ENCODE data around the gene PYGB.
"Not testable (repeated sequence)": the region's sequence is repeated elsewhere in the genome, so short reads cannot be mapped to it uniquely, and the experiment has no call there.

The PYGB gene

DNA sequence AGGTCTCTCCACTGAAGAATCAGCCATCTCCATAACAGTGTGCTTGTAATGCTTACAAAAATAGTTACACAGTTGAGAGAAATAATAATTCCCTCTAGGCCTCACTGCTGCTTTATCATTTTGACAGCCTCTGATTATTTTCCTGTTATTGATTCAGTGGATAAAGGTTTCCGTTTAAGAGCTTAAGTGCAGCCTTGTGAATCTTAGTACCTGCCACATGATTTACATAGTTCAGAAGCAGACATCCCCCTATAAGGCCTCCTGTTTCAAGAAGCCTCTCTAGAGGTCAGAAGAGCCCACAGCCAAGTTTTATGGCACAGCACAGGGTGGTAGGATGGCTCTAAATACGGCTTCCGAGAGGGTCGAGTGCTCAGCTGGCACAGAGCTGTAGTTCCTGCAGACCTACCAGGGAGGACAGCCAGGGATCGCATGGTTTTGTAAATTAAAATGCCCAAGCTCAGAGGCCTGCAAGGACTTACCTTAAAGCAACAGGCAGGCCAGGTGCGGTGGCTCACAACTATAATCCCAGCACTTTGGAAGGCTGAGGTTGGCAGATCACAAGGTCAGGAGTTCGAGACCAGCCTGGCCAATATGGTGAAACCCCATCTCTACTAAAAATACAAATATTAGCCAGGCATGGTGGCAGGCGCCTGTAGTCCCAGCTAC lies 17.6 kb upstream of the PYGB start:
- no peak for DNase-seq (ENCODE audit: low read depth)

DNA sequence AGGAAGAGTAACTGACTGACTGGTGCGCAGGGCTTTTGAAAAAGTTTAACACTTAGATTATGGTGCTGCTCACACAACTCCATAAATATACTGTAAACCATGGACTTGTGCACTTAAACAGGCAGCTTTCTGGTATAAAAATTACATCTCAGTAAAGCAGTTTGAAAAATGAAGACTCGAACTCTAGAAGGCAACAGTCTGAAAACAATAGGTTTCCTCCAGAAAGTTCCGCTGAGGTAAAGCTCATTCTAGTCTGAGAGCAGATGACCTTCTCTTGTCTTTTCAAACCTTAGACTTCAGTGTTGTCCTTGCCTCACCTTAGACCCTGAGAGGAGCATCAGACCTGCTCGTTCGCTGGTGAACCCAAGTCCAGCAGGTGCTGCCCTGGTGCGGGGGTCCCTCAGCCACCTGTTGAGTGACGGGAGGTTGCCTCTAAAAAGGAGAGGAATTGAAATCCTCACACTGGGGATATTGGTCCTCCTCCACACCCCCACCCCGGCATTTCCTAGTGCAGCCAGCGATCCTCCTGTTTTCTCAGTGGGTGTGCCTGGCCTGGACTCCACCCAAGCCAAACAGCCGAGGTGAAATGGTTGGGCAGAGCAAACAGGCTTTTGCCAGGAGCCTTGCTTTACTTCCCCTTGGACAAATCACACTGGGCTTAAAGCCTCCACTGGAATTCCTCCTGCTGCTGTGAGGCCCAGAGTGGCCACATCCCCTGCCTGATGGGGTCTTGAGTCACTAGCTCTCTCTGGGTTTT lies 14.7 kb upstream of the PYGB start:
- DNase-seq (ENCODE audit: low read depth), result peak; percentile 76

DNA sequence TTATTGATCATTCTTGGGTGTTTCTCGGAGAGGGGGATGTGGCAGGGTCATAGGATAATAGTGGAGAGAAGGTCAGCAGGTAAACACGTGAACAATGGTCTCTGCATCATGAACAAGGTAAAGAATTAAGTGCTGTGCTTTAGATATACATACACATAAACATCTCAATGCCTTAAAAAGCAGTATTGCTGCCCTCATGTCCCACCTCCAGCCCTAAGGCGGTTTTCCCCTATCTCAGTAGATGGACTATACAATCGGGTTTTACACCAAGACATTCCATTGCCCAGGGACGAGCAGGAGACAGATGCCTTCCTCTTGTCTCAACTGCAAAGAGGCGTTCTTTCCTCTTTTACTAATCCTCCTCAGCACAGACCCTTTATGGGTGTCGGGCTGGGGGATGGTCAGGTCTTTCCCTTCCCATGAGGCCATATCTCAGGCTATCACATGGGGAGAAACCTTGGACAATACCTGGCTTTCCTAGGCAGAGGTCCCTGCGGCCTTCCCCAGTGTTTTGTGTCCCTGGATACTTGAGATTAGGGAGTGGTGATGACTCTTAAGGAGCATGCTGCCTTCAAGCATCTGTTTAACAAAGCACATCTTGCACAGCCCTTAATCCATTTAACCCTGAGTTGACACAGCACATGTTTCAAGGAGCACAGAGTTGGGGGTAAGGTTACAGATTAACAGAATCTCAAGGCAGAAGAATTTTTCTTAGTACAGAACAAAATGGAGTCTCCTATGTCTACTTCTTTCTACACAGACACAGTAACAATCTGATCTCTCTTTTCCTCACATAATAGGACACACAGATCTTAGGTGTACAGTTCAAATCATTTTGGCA lies 13.7 kb upstream of the PYGB start:
- DNase-seq (ENCODE audit: low read depth), result not testable (repeated sequence)

DNA sequence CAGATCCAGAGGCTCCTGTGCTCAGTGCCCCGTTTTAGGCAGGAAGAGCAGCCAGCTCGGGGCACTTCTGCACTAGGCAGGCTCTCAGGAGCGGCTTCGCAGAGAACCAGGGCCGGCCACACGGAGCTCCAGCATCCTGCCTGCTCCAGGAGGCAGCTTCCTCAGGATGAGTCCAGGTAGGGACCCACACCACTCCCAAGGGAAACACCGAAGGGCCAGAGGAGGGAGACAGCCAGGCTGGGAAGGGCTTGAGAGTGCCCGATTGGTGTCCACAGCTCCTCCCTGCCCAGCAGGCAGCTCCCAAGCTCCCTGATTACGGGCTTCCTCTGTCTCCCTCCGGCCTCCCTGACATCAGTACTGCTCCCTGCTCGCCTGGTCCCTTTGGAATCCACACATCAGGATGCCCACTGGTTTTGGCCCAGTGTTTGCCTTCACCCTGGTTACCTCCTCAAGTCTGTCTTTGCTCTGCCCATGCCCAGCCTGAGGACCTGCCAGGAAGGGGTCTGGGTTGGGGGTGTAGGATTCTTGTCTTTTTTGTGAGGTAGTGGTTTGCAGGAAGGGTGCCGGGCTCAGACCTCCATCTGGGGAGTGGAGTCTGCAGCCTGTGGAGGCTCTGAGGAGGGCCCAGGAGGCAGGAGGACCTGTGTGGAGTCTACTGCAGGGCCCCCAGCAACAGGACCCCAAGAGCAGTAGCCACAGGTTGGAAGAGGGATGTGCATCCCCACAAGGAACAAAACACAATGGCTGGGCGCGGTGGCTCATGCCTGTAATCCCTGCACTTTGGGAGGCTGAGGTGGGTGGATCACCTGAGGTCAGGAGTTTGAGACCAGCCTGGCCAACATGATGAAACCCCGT lies 11.2 kb upstream of the PYGB start:
- DNase-seq (ENCODE audit: low read depth), result no peak

DNA sequence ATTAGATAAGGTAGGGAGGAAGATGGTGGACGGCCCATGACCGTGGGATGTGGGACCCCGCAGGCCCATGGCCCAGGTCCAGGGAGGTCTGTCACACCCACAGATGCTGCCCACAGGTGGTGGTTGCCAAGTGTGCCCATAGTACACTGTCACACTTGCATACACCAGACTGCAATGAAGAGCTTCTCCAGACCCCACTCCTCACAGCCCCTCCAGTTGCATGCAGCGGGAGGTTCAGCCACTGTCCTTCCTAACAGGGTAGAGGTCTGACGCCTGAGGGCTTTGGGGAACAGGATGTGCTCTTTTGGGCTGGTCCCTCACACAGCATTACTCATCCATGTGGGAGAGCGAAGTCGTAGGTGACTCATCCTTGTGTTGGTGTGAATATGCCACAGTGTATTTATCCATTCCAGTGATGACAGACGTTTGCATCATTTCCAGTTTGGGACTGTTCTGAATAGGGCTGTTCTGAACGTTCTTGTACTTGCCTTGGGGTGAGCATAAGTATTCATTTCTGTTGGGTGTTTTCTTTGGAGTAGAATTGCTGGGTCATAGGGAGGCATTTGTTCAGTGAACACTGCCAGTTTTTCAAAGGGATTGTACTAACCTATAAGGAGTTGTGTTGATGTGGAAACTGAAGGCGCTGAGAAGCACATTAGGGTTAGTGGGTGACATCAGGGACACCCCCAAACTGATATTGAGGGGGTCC lies 10.1 kb upstream of the PYGB start:
- peak; percentile 100 for DNase-seq (ENCODE audit: low read depth)

DNA sequence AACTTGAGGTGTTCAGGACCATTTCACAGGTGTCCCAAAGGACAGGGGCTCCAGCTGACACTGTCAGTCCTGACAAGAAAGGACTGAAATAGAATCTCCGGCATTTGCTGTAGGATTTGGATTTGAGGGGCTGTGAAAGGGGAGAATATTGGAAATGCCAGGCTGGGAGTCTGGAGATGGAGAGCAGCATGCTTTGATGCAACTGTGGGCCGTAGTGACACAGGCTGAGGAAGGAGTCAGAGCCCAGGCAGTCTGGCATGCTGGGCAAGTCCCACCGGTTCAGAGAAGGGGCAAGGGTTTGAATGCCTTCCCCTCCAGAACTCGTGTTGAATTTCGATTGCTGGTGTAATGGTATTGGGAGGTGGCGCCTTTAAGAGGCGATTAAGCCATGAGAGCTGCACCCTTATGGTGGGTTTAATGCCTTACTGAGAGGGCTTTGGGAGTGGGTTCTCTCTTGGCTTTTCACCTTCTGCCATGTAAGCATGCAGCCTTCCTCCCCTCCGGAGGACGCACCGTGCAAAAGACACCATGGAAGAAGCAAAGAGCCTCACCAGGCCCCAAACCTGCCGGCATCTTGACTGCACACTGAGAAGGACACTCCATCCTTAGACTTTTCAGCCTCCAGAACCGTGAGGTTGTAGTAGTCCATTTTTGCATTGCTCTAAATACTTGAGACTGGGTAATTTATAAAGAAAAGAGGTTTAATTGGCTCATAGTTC lies 9.4 kb upstream of the PYGB start:
- no peak for DNase-seq (ENCODE audit: low read depth)

DNA sequence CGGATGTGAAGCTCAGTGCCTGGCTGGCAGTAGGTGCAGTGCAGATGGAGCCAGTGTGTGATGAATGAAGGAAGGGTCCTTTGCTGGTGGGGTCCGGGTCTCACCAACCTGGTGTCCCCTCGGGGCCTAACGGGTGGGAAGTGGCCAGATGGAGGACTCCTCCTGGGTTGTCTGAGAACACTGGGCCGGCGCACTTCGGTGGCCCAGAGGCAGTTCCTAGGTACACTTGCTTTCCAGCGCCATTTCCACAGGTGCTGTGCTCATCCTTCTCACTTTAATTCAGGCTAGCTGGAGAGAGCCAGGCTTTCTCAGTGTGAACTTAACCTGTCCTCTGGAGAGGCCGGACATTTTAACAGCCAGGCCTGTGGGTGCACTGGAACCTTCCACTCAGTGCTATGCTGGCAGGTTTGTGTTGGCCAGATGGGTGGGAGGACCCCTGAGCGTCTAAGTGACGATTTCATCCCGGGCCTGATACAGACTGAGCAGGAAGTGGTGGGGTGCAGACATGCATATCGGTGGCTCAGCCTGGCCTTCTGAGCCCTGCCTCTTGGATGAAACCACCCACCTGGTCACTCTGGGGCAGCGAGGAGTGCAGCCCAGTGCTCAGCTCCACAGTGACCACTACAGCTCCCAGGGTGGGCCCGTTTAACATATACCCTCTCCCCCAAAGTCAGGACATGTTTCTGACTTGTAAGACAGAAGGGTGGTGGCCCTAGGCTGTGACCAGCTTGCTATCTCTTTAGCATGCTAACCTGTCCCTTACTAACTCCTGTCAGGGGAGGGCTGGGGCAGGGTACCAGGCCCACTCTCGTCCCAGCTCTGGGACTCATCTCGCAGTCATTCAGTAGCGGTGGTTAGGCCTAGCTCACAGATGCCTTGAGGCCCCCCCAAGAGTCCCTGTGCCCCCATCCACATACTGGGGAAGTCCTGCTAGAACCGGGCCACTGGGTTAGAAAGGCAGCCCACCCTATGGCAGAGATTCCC lies 8.2 kb upstream of the PYGB start:
- no peak for DNase-seq (ENCODE audit: low read depth)

DNA sequence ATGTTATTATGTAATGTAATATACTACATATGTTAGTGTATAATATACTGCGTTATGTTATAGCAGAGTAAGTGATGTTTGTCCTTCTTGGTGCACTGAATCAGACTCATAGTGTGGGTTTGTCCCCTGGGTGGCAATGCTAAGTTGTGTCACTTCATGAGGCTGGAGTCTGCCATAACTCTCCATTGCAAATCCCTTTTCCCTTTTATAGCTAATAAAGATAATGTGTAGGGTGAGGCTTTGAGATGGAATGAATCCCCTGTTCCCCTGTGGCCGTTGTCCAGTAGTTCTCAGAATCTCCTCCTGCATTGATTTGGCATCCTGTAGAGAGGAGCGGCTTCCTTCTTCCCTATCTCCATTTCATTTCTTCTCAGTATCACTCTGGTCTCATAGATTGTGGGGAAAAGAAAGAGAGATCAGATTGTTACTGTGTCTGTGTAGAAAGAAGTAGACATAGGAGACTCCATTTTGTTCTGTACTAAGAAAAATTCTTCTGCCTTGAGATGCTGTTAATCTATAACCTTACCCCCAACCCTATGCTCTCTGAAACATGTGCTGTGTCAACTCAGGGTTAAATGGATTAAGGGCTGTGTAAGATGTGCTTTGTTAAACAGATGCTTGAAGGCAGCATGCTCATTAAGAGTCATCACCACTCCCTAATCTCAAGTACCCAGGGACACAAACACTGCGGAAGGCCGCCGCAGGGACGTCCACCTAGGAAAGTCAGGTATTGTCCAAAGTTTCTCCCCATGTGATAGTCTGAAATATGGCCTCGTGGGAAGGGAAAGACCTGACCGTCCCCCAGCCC lies 6.8 kb upstream of the PYGB start:
- not testable (repeated sequence) for DNase-seq (ENCODE audit: low read depth)

DNA sequence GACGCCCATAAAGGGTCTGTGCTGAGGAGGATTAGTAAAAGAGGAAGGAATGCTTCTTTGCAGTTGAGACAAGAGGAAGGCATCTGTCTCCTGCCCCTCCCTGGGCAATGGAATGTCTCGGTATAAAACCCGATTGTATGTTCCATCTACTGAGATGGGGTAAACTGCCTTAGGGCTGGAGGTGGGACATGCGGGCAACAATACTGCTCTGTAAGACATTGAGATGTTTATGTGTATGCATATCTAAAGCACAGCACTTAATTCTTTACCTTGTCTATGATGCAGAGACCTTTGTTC lies 6.3 kb upstream of the PYGB start:
- not testable (repeated sequence) for DNase-seq (ENCODE audit: low read depth)

DNA sequence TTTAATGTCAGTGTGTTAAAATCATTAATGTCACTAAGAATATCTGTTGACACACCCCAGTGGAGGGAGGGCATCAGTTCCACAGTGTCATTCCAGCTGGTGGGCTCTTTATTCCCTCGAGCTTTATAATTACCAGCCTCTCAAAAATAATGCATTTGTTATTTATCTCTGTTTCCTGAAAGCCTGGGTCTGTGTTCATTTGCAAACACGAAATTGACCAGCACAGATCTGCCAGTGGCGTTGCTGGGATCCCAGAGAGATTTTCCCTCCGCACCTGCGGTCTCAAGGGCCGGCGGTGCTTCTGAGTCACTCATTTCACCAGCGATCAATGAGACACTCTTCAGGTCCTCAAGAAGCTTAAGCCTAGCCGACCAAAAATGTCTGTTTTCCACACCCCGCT lies 5.7 kb upstream of the PYGB start:
- DNase-seq (ENCODE audit: low read depth), result no peak

DNA sequence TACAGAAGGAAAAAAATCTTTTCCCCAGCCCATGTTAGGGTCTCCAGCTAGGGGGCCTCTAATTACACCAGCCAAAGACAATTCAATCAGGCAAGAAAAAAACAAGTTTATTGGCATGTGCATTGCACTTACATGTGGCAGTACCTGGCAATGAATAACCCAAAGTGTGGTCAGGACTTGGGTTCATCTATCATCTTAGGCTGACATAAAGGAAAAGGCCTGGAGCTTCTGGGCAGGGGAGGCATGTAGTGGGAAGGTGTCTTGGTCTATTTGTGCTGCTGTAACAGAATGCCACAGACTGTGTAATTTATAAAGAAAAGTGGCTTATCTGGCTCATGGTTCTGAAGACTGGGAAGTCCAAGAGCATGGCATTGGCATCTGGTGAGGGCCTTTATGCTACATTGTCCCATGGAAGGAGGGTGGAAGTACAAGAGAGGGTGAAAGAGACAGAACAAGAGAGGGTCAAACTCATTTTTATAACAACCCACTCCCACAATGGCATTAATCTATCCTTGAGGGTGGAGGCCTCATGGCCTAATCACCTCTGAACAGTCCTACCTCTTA lies 4.4 kb upstream of the PYGB start:
- no peak for DNase-seq (ENCODE audit: low read depth)

DNA sequence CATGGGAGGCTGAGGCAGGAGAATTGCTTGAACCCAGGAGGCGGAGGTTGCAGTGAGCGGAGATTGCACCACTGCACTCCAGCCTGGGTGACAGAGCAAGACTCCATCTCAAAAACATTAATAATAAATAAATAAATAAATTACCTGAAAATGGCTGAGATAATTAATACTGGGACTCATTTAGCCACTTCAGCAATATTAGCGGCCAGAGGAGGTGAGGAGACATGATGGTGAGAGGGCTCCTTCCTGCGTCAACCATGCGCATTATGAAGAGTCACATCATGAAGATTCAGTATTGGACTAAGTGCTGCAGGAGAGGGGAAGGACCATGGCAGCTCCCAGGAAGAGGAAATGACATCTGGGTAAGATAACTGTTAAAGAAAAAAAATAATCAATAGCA lies 2.9 kb upstream of the PYGB start:
- no peak for DNase-seq (ENCODE audit: low read depth)

DNA sequence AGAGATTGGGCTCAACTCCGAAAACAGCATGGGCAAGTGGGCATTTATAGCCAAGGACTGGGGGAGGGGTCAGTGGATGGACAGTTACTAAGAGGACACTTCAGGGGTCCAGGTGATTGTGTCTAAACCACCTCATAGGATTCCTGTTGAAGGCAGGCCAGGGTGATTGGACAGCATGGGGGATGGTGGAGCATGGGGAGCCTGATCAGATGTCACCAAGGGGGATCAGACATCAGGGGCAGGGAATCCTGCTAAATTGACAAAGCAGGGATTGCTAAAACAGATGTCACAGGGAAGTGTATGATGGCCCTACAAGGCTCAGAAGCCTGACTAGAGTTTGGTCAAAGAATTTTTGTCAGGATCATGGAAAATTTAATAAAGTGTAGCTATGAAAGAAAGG lies 2.4 kb upstream of the PYGB start:
- no peak for DNase-seq (ENCODE audit: low read depth)

DNA sequence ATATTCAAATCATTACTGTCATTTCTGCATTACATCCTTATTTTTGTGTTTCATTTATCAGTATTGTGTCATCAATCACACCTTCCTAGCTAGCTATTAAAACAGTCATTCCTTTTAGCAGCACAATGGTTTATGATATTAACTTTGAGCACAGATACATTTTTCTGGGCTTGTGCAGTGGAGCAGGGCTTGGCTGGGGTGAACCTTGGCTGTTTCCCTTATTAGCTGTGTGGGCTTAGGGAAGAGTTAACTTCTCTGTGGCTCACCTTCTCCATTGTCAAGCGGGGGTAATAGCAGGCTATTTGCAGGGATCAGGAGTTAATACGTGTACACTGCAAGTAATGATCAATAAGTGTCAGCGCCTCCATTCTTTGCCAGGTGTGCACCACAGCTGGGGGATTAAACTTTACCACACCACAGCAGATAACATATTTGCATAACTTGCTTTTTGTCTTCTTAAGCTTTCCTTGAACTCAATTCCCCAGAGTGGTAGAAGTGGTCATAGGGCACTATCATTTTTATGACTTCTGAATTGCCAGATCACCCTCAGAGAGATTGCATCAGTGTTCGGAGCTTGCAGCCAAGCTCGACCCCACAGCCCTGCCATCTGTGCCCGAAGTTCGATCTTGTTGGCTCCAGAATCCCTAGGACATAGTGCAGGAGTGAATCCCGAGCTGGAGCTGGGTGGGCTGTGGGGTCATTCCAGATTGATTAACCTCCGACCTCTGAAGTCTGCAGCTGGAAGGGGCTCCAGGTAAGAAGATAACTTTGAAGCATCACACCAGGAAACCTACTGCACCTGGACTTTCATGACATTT lies 1.5 kb upstream of the PYGB start:
- DNase-seq (ENCODE audit: low read depth), result no peak

DNA sequence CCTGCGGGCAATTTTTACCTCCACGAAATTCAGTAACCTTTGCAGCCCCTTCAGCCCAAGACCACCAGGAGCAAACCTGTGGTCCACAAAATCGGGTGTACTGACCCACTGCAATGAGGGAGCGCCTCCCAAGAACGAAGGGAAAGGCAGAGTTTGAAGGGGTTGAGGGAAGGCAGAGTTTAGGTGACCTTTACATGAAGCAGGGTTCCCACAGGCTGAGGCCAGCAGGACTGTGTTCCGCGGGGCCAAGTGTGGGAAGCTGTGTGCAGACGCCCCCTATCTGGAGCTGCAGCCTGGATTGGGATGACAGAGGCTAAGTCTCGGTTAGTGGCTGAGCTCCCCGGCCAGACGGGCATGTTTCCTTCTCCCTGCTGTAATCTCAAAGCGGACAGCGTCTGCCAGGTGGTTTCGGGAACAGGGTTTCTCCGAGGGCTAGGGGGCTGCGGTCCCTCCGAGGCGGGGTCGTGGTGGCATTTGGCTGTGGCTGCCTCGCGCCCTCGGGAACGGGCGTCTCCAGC lies 826 bp upstream of the PYGB start:
- no peak for DNase-seq (ENCODE audit: low read depth)

DNA sequence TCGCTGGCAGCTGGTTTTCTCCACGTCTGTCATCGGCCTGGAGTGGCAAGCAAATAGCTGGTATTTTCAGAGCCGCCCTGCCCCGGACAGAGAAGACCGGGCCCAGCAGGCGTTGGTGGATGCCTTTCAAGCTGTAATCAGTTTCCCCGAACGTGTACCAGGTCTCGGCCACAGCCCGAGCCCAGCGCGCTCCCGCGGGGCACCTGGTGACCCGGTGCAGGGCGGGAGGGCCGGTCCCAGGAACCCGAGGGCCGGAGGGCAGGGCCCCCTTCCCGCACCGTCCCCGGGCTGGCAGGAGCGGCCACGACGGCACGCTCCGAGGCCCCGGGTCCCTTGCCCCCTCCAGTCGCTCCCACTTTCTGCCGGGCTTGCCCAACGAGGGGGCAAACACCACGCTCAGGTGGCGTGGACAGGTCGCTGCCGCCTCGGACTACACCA lies 348 bp upstream of the PYGB start:
- DNase-seq (ENCODE audit: low read depth), result no peak

DNA sequence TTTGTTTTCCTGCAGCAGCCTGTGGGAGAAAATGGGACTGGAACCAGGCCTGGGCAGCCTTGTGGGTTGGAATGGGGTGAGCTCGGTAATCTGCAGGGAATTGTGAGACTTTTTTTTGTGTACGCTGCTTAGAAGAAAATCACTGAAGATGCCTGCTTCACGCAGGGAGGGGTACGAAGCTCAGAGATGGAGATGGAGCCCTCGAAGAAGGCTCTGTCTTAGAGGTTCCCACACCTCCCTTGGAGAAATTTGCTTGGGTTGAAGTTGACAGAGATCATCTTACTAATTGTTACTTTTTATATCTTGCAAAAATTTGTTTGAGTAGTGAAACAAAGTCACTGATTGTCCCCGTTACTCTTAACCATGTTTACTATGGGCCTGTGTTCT lies 894 bp downstream of the PYGB start:
- DNase-seq (ENCODE audit: low read depth), result no peak

All from fibroblast of the conjunctiva (primary cell).